ENCODE measurements around the gene KIRREL2. TPM values are rescaled to one million over a fixed set of nuclear protein-coding genes. Genes with fewer than 3 reads are reported as not detected.

Gene KIRREL2
- total and polyA plus RNA-seq, 2 experiments from 2014 or later = 3.6 to 9.9 TPM

- 0 out of 2 replicates have a peak within 1 kb of the TSS, but pooled peaks have one; percentile 47 for H3K27ac Mint-ChIP-seq
- no peak for TF ChIP-seq REST (IDR thresholded peaks at IDR 0.05; ENCODE audit: unreplicated experiment)
- H3F3A ChIP-seq (replicated peaks; ENCODE audit: low read depth) = peaks cover 4% of the 10 kb centered on the region; the same call in 1 of the 2 replicates
- H4K20me1 ChIP-seq (replicated peaks; ENCODE audit: insufficient read depth) = no peaks in the 10 kb centered on the region
- no peaks in the 10 kb centered on the region for H3K36me3 Mint-ChIP-seq (ENCODE audit: low read depth)
- DNase-seq (ENCODE audit: low spot score) (no peak), ATAC-seq (no peak)
- H2AFZ ChIP-seq = peak within 1 kb of the TSS; percentile 93
- no peaks in the 10 kb centered on the region for H3K36me3 ChIP-seq (ENCODE audit: insufficient read depth)
- H3K27ac ChIP-seq (ENCODE audit: low read depth) = no peak within 1 kb of the TSS
- H3K4me2 ChIP-seq = no peak within 1 kb of the TSS
- H3K4me1 ChIP-seq (ENCODE audit: insufficient read depth) = peaks cover 19% of the 10 kb centered on the region; the same call in 1 of the 2 replicates
- H3K9me2 ChIP-seq (ENCODE audit: insufficient read depth) = no peaks in the 10 kb centered on the region
- peaks cover 28% of the 10 kb centered on the region for H3K4me1 Mint-ChIP-seq
- H3K4me3 ChIP-seq = no peak within 1 kb of the TSS
- no peak within 1 kb of the TSS; the same call in 2 of the 3 replicates for H3K4me3 Mint-ChIP-seq
- H3K9me3 Mint-ChIP-seq = no peaks in the 10 kb centered on the region; the same call in 2 of the 3 replicates
- peaks cover 16% of the 10 kb centered on the region for H3K27me3 Mint-ChIP-seq (ENCODE audit: insufficient read depth, low read depth, poor library complexity)
- no peaks in the 10 kb centered on the region for H3K27me3 ChIP-seq (ENCODE audit: insufficient read depth)
- H3K79me2 ChIP-seq (replicated peaks; ENCODE audit: insufficient read depth) = no peaks in the 10 kb centered on the region
Measured at GRCh38 chr19:35908010-35908441, 51.3 kb downstream of the KIRREL2 start, which contains the start of gene TYROBP. TYROBP (minus strand) TSS chr19:35908295; CDS start chr19:35908228, 67 bp downstream.

GRCh38 chr19:35908973-35909683 lies 52.4 kb downstream of the KIRREL2 start:
- H3K27me3 ChIP-seq (ENCODE audit: insufficient read depth) = no peaks in the 10 kb centered on the region
- DNase-seq (ENCODE audit: low spot score) = no peak
- no peak overlapping the region for H3K4me2 ChIP-seq
- H3K27ac ChIP-seq (ENCODE audit: low read depth) = no peak overlapping the region
- Mint-ChIP-seq H3K4me1 (peaks cover 21% of the 10 kb centered on the region), H3K36me3 (ENCODE audit: low read depth) (no peaks in the 10 kb centered on the region), H3K4me3 (no peak overlapping the region; the same call in 2 of the 3 replicates), H3K27me3 (ENCODE audit: insufficient read depth, low read depth, poor library complexity) (peaks cover 9% of the 10 kb centered on the region), H3K27ac (no peak overlapping the region), H3K9me3 (no peaks in the 10 kb centered on the region; the same call in 2 of the 3 replicates)
- no peaks in the 10 kb centered on the region for H3K9me2 ChIP-seq (ENCODE audit: insufficient read depth)
- no peaks in the 10 kb centered on the region for H3K79me2 ChIP-seq (replicated peaks; ENCODE audit: insufficient read depth)
- H3K4me1 ChIP-seq (ENCODE audit: insufficient read depth) = peaks cover 17% of the 10 kb centered on the region; the same call in 1 of the 2 replicates
- ATAC-seq = no peak
- peak overlapping the region; percentile 93 for H2AFZ ChIP-seq
- no peaks in the 10 kb centered on the region for H3F3A ChIP-seq (replicated peaks; ENCODE audit: low read depth)
- H3K4me3 ChIP-seq = no peak overlapping the region
- H3K36me3 ChIP-seq (ENCODE audit: insufficient read depth) = no peaks in the 10 kb centered on the region
- TF ChIP-seq, protein P1, sequence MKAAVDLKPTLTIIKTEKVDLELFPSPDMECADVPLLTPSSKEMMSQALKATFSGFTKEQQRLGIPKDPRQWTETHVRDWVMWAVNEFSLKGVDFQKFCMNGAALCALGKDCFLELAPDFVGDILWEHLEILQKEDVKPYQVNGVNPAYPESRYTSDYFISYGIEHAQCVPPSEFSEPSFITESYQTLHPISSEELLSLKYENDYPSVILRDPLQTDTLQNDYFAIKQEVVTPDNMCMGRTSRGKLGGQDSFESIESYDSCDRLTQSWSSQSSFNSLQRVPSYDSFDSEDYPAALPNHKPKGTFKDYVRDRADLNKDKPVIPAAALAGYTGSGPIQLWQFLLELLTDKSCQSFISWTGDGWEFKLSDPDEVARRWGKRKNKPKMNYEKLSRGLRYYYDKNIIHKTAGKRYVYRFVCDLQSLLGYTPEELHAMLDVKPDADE (IDR thresholded peaks at IDR 0.05) = no peak
- 0 out of 2 replicates have a peak, but pooled peaks have one; percentile 10 for TF ChIP-seq CREB1 (CRISPR knock-in tag; IDR thresholded peaks at IDR 0.05; ENCODE audit: low read depth)
- no peaks in the 10 kb centered on the region for H4K20me1 ChIP-seq (replicated peaks; ENCODE audit: insufficient read depth)
